CD4-positive, alpha-beta T cell (primary cell): Measurements from ENCODE around the gene TMEM132E. TPM values are rescaled to one million over a fixed set of nuclear protein-coding genes. Genes with fewer than 3 reads are reported as not detected.

Source experiments
- ATAC-seq: fragments of 200-7000 bp; cut with Tn5 transposase; one replicate; pipeline ENCODE4 v1.10.0; 2022; ENCODE audit warnings: mild to moderate bottlenecking; ENCODE audit not compliant: poor library complexity
- CTCF ChIA-PET: fragments of 350-600 bp; sonication (Branson Sonifier 250); formaldehyde crosslinking; loops from one replicate; lab custom pipeline; 2021; ENCODE audit warnings: antibody characterized with exemption, inconsistent platforms; lab: Charles Lee
- POLR2A ChIA-PET: fragments of 350-600 bp; sonication (Branson Sonifier 250); formaldehyde crosslinking; loops from one replicate; lab custom pipeline; 2021; ENCODE audit warnings: antibody characterized with exemption, inconsistent platforms; lab: Charles Lee
- DNase-seq, 14 experiments: peaks; one replicate each; pipeline ENCODE4 v3.0.0-alpha.2; 2013 to 2020; ENCODE audit warnings: mixed read lengths in 2 of 14
- H3K27ac ChIP-seq, 2 donors: one replicate each; pipeline versions ENCODE4 v1.5.1 to v1.7.0; 2013; ENCODE audit warnings: low read length in 2 of 2, low read depth in 1 of 2, mild to moderate bottlenecking in 1 of 2
- H3K27me3 ChIP-seq, 2 experiments: 1 replicate in 1 of 2; 2 replicates in 1 of 2; pipeline versions ENCODE4 v1.6.1 to v1.7.0; 2013; ENCODE audit warnings: low read length in 2 of 2, control low read depth in 1 of 2, mild to moderate bottlenecking in 1 of 2, moderate library complexity in 1 of 2; ENCODE audit not compliant: insufficient read depth in 2 of 2, control insufficient read depth in 1 of 2
- H3K36me3 ChIP-seq: one replicate; pipeline ENCODE4 v1.6.1; 2013; ENCODE audit warnings: low read length, control low read depth; ENCODE audit not compliant: insufficient read depth
- H3K4me1 ChIP-seq: one replicate; pipeline ENCODE4 v1.6.1; 2013; ENCODE audit warnings: low read length, control low read depth; ENCODE audit not compliant: insufficient read depth
- H3K4me3 ChIP-seq: one replicate; pipeline ENCODE4 v1.5.1; 2013; ENCODE audit warnings: mild to moderate bottlenecking, low read length, moderate library complexity
- H3K9me3 ChIP-seq, 2 experiments: 1 replicate in 1 of 2; 2 replicates in 1 of 2; pipeline versions ENCODE4 v1.6.1 to v1.7.0; 2013; ENCODE audit warnings: low read length in 2 of 2, mild to moderate bottlenecking in 2 of 2, control low read depth in 1 of 2, moderate library complexity in 1 of 2; ENCODE audit not compliant: control insufficient read depth in 1 of 2, insufficient read depth in 1 of 2
- H3K27ac Mint-ChIP-seq: one replicate; pipeline ENCODE4 v1.8.0; 2020; ENCODE audit warnings: mixed read lengths
- H3K27me3 Mint-ChIP-seq: one replicate; pipeline ENCODE4 v1.8.0; 2021; ENCODE audit warnings: mixed read lengths
- H3K36me3 Mint-ChIP-seq: one replicate; pipeline ENCODE4 v1.8.0; 2021; ENCODE audit warnings: low read depth, mixed read lengths
- H3K4me1 Mint-ChIP-seq: one replicate; pipeline ENCODE4 v1.8.0; 2021; ENCODE audit warnings: low read depth, mixed read lengths
- H3K4me3 Mint-ChIP-seq: one replicate; pipeline ENCODE4 v1.8.0; 2020; ENCODE audit warnings: mild to moderate bottlenecking, mixed read lengths
- H3K9me3 Mint-ChIP-seq: one replicate; pipeline ENCODE4 v1.8.0; 2020; ENCODE audit warnings: mixed read lengths
- CTCF ChIP-seq: fragments of 200-600 bp; IDR thresholded peaks from one replicate; pipeline ENCODE4 v1.8.0; 2022; ENCODE audit warnings: antibody characterized with exemption, mild to moderate bottlenecking
- intact Hi-C, 2 experiments: fragments of 100-400 bp; cut with DNase I in 1 of 2; cut with micrococcal nuclease in 1 of 2; formaldehyde crosslinking; loops; one replicate each; pipeline versions ENCODE4 v1.15.1 to v1.9.0; 2023 to 2025; cut with DNase I, micrococcal nuclease
- total RNA-seq, 174 experiments: library from RNA in 2 of 174; stranded (reverse) in 2 of 174; gene quantifications; one replicate each; pipeline ENCODE4 v1.2.3 and lab custom pipeline; 2021 to 2026

Gene TMEM132E
- total RNA-seq, 2 experiments from 2014 or later = 0.05 TPM; not detected in 1

DNA sequence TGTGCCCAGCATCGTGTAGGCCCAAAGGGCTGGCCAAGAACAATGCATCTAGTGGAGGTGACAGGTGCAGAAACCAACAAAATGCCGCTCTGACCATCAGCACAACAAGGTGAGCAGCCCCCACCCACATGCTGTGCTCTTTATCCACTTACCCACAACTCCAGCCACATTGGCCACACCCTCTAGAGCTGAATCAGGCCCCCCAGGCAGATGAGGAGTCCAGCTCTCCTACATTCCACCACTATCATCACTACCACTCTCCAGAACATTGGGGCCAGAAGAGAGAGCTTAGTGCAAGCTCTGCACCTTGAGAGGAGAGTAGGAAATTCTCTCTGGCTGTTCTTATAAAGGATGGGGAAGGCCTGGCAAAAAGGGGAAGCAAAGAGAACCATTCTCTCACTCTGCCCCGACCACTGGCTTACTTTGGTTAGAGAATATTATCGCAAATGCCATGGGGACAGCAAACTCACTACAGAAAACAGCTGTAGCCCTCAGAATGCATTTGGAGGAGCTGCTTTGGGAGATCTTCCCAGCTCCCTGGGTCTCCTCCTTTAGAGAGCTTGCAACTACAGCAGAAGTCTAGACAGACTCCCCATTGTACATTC, 75.0 kb downstream of the TMEM132E start:
- no peaks in the 10 kb centered on the region for H3K9me3 Mint-ChIP-seq
- POLR2A ChIA-PET = interaction anchor here (1.6 kb wide), 1 partner anchor 16 kb away, joined by 3 read pairs; no protein-coding TSS in a partner anchor
- intact Hi-C loops = no loop called here

DNA sequence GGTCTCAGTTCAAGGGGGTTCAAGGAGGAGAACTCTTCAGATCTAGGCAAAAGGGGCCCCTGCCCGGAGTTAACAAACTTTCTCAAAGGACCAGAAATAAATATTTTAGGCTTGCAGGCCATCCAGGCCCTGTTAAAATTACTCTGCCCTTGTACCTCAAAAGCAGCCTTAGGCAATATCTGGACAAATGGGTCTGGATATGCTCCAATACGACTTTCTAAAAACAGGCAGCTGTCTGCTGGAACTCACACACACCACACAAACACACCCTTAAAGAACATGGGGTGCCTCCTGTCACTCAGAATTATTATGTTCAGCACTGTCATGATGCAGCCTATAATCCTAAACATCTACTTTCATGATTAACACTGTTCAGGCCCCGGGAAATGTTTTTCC, 75.5 kb downstream of the TMEM132E start:
- Histone ChIP-seq H3K27me3 (peaks cover 3 to 8% of the 10 kb centered on the region in 2 experiments), H3K4me1 (no peaks in the 10 kb centered on the region), H3K4me3 (no peak overlapping the region), H3K27ac (no peak overlapping the region), H3K36me3 (no peaks in the 10 kb centered on the region), H3K9me3 (no peaks in the 10 kb centered on the region)
- Mint-ChIP-seq H3K27me3 (peaks cover 37% of the 10 kb centered on the region), H3K4me1 (no peaks in the 10 kb centered on the region), H3K27ac (no peak overlapping the region), H3K9me3 (no peaks in the 10 kb centered on the region), H3K36me3 (no peaks in the 10 kb centered on the region), H3K4me3 (no peak overlapping the region)
- TF ChIP-seq CTCF = no peak
- ChIA-PET POLR2A (no interaction called here), CTCF (no interaction called here)
- DNase-seq (no peak), ATAC-seq (no peak)
- intact Hi-C loops = no loop called here

More for the DNA sequence above, 75.0 kb downstream of the TMEM132E start:
- H3K4me3 Mint-ChIP-seq = no peak overlapping the region
- Histone ChIP-seq H3K9me3 (no peaks in the 10 kb centered on the region), H3K4me3 (no peak overlapping the region), H3K4me1 (no peaks in the 10 kb centered on the region), H3K36me3 (no peaks in the 10 kb centered on the region), H3K27me3 (peaks cover 3 to 8% of the 10 kb centered on the region in 2 experiments), H3K27ac (no peak overlapping the region)
- CTCF ChIA-PET = no interaction called here
- peaks cover 35% of the 10 kb centered on the region for H3K27me3 Mint-ChIP-seq
- ATAC-seq = no peak
- H3K36me3 Mint-ChIP-seq = no peaks in the 10 kb centered on the region
- DNase-seq = no peak
- H3K27ac Mint-ChIP-seq = no peak overlapping the region
- TF ChIP-seq CTCF = no peak
- H3K4me1 Mint-ChIP-seq = no peaks in the 10 kb centered on the region

DNA sequence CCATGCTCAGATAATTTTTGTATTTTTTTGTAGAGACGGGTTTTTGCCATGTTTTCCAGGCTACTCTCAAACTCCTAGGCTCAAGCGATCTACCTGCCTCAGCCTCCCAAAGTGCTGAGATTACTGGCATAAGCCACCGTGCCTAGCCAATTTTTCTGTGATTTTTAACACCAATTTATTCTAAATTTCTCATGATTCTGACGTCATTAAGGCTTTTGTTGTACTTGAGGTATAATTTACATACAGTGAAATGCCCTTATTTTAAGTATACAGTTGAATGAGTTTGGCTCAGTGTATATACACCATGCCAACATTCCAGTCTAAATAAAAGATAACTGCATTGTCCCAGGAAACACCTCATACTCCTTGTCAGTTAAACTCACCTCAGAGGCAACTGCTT, 77.4 kb downstream of the TMEM132E start:
- TF ChIP-seq CTCF = no peak
- no peaks in the 10 kb centered on the region for H3K9me3 ChIP-seq
- Mint-ChIP-seq H3K4me3 (no peak overlapping the region), H3K4me1 (no peaks in the 10 kb centered on the region), H3K9me3 (no peaks in the 10 kb centered on the region), H3K27ac (no peak overlapping the region), H3K36me3 (no peaks in the 10 kb centered on the region), H3K27me3 (peaks cover 31% of the 10 kb centered on the region)
- no peak for DNase-seq
- POLR2A ChIA-PET = no interaction called here
- ATAC-seq = no peak
- no peaks in the 10 kb centered on the region for H3K36me3 ChIP-seq
- CTCF ChIA-PET = no interaction called here
- peaks cover 3 to 8% of the 10 kb centered on the region in 2 experiments for H3K27me3 ChIP-seq
- H3K4me1 ChIP-seq = no peaks in the 10 kb centered on the region
- no peak overlapping the region for H3K4me3 ChIP-seq
- H3K27ac ChIP-seq = no peak overlapping the region
- intact Hi-C loops = no loop called here
